ENCODE measurements around the gene LRP6. TPM values are rescaled to one million over a fixed set of nuclear protein-coding genes. Genes with fewer than 3 reads are reported as not detected.
"Not testable (repeated sequence)": the region's sequence is repeated elsewhere in the genome, so short reads cannot be mapped to it uniquely, and the experiment has no call there.

Gene LRP6
- total and polyA plus RNA-seq, 2 experiments from 2014 or later, result 29.1 to 73.8 TPM

- Mint-ChIP-seq H3K9me3 (peaks cover 22% of the 10 kb centered on the region), H3K4me3 (peak overlapping the region; percentile 41; the same call in 1 of the 3 replicates), H3K36me3 (ENCODE audit: low read depth) (peaks cover 44% of the 10 kb centered on the region)
- H3K36me3 ChIP-seq (ENCODE audit: insufficient read depth); H3K27me3 Mint-ChIP-seq (ENCODE audit: insufficient read depth, low read depth, poor library complexity); H4K20me1 ChIP-seq (replicated peaks; ENCODE audit: insufficient read depth); ATAC-seq; H3K4me1 ChIP-seq (ENCODE audit: insufficient read depth); H3K27me3 ChIP-seq (ENCODE audit: insufficient read depth); DNase-seq (ENCODE audit: low spot score); H3K79me2 ChIP-seq (replicated peaks; ENCODE audit: insufficient read depth); H3K4me3 ChIP-seq; H3K4me1 Mint-ChIP-seq; H3K9me2 ChIP-seq (ENCODE audit: insufficient read depth); H3F3A ChIP-seq (replicated peaks; ENCODE audit: low read depth); H3K4me2 ChIP-seq; H3K27ac Mint-ChIP-seq; H3K27ac ChIP-seq (ENCODE audit: low read depth); H2AFZ ChIP-seq: not testable (repeated sequence)
Observed at GRCh38 chr12:12110923-12111555, 155.8 kb downstream of the LRP6 start.

GRCh38 chr12:12108441-12109058 lies 158.3 kb downstream of the LRP6 start:
- H3K4me2 ChIP-seq, result no peak overlapping the region
- H3K79me2 ChIP-seq (replicated peaks; ENCODE audit: insufficient read depth), result no peaks in the 10 kb centered on the region
- H3K4me1 Mint-ChIP-seq, result no peaks in the 10 kb centered on the region; the same call in 2 of the 3 replicates
- no peaks in the 10 kb centered on the region for H3K27me3 Mint-ChIP-seq (ENCODE audit: insufficient read depth, low read depth, poor library complexity)
- H3K27ac Mint-ChIP-seq, result no peak overlapping the region
- no peaks in the 10 kb centered on the region for H3K4me1 ChIP-seq (ENCODE audit: insufficient read depth)
- no peaks in the 10 kb centered on the region for H3F3A ChIP-seq (replicated peaks; ENCODE audit: low read depth)
- no peaks in the 10 kb centered on the region for H3K27me3 ChIP-seq (ENCODE audit: insufficient read depth)
- peaks cover 53% of the 10 kb centered on the region for H3K36me3 Mint-ChIP-seq (ENCODE audit: low read depth)
- DNase-seq (ENCODE audit: low spot score) (no peak), ATAC-seq (no peak)
- H3K4me3 Mint-ChIP-seq, result no peak overlapping the region
- no peaks in the 10 kb centered on the region for H3K9me2 ChIP-seq (ENCODE audit: insufficient read depth)
- peaks cover 22% of the 10 kb centered on the region for H3K9me3 Mint-ChIP-seq
- H2AFZ ChIP-seq, result no peak overlapping the region
- no peak overlapping the region for H3K27ac ChIP-seq (ENCODE audit: low read depth)
- no peak overlapping the region for H3K4me3 ChIP-seq
- no peaks in the 10 kb centered on the region for H3K36me3 ChIP-seq (ENCODE audit: insufficient read depth)
- no peaks in the 10 kb centered on the region for H4K20me1 ChIP-seq (replicated peaks; ENCODE audit: insufficient read depth)
- TF ChIP-seq CREB1 (CRISPR knock-in tag; IDR thresholded peaks at IDR 0.05; ENCODE audit: low read depth) (no peak), ZNF114 (CRISPR knock-in tag; IDR thresholded peaks at IDR 0.05) (no peak), ZNF462 (CRISPR knock-in tag; IDR thresholded peaks at IDR 0.05) (no peak), POLR2AphosphoS5 (IDR thresholded peaks at IDR 0.05; ENCODE audit: low read depth) (no peak), STAT1 (IDR thresholded peaks at IDR 0.05; ENCODE audit: unreplicated experiment) (no peak), NANOG (IDR thresholded peaks at IDR 0.05; ENCODE audit: borderline replicate concordance) (no peak), EZH2phosphoT487 (IDR thresholded peaks at IDR 0.05; ENCODE audit: unreplicated experiment) (no peak), REST (IDR thresholded peaks at IDR 0.05; ENCODE audit: unreplicated experiment) (no peak), ZNF331 (CRISPR knock-in tag; IDR thresholded peaks at IDR 0.05; ENCODE audit: low read depth) (no peak), CTCF (conservative IDR thresholded peaks at IDR 0.05; ENCODE audit: low read depth in 2 of 2) (no peak)
